ENCODE results near the gene DNAH11.
"Not testable (repeated sequence)": the region's sequence is repeated elsewhere in the genome, so short reads cannot be mapped to it uniquely, and the experiment has no call there.

DNAH11 gene, protein sequence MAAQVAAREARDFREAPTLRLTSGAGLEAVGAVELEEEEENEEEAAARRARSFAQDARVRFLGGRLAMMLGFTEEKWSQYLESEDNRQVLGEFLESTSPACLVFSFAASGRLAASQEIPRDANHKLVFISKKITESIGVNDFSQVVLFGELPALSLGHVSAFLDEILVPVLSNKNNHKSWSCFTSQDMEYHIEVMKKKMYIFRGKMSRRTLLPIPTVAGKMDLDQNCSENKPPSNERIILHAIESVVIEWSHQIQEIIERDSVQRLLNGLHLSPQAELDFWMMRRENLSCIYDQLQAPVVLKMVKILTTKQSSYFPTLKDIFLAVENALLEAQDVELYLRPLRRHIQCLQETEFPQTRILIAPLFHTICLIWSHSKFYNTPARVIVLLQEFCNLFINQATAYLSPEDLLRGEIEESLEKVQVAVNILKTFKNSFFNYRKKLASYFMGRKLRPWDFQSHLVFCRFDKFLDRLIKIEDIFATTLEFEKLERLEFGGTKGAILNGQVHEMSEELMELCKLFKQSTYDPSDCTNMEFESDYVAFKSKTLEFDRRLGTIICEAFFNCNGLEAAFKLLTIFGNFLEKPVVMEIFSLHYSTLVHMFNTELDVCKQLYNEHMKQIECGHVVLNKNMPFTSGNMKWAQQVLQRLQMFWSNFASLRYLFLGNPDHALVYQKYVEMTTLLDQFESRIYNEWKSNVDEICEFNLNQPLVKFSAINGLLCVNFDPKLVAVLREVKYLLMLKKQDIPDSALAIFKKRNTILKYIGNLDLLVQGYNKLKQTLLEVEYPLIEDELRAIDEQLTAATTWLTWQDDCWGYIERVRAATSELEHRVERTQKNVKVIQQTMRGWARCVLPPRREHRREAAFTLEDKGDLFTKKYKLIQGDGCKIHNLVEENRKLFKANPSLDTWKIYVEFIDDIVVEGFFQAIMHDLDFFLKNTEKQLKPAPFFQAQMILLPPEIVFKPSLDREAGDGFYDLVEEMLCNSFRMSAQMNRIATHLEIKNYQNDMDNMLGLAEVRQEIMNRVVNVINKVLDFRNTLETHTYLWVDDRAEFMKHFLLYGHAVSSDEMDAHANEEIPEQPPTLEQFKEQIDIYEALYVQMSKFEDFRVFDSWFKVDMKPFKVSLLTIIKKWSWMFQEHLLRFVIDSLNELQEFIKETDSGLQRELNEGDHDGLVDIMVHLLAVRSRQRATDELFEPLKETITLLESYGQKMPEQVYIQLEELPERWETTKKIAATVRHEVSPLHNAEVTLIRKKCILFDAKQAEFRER (N-terminal part only)

DNA sequence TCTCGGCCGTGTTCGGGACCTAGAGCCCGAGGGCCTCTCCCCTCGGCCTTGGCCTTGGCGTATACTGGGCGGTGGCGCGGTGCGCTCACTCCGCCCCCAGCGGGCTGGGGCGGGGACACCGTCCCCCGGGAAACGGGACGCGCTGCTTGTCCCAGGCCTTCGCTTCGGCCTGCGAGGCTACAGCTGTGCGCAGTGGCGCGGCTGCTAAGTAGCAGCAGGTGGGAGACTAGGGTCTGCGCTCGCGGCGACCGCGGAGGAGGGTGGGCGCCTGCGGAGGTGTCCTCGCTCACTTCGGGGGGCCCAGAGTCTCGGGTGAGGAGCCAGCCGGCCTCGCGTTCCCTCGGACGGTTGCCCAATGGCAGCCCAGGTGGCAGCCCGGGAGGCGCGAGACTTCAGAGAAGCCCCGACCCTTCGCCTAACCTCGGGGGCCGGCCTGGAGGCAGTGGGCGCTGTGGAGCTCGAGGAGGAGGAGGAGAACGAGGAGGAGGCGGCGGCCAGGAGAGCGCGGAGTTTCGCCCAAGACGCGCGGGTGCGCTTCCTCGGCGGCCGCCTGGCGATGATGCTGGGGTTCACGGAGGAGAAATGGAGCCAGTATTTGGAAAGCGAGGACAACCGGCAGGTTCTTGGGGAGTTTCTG lies at the start of gene DNAH11:
Gene DNAH11, plus strand, starts transcription at position 149 of the 637 bp plus-strand sequence. Its CDS starts 207 bp downstream, at position 356.
- no peak for DNase-seq

DNA sequence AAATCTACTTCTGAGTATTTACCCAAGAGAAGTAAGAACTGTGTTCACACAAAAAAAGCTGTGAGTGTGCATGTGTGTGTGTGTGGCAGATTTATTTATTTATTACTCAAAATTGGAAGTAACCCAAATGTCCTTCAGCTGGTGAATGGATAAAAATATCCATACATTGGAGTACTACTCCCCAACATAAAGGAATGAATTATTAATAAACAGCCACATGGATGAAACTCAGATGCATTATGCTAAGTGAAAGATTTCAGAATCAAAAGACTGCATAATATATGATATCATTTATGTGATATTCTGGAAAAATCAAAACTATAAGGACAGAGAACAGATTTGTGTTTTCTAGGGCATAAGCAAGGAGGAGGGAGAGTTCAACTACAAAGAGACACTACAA lies 47.1 kb upstream of the DNAH11 start:
- DNase-seq, result no peak

DNA sequence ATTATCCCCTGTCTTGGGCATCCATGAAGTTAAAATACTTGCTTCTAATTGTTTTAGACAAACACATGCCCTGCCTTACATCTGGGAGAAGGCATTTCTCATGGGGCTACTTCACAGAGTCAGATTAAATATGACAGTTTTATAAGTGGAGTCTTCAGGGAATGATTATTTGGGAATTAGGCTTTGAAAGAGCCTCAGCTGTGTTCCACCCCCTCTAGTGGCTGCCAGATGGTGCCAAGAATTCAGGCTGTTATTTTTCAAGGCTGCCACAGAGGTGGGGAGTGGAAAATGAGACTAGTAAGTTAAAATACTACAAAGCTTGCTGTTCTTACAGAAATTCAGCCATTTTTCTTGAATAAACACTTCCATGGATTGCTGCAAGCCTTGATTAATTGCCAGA lies 45.8 kb upstream of the DNAH11 start:
- DNase-seq, result no peak

DNA sequence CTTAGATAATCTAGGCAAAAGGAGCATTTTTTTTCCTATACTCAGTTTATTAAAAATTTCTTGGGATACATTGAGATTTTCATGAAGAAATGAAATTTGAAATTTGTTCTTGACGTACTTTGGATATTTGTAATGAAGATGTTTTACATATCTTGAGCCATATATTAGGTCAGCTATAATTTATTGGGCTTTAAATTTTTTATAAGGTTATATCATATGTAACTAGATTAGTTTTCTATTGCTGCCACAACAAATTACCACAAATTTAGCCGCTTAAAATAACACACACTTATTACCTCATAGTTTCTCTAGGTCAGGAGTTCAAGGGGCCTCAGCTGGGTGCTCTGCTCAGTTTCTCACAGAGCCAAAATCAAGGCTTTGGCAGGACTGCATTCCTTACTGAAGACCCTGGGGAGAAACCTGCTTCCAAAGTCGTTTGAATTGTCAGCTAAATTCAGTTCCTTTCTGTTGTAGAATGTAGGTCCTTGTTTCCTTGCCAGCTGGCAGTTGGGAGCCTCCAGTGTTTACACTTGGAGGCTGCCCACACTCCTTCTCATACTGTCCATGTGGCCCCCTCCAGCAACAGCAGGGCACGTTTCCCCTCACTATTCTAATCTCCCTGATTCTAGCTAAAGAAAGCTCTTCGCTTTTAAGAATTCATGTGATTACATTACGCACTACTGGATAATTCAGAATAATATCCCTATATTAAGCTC lies 42.6 kb upstream of the DNAH11 start:
- no peak for DNase-seq

DNA sequence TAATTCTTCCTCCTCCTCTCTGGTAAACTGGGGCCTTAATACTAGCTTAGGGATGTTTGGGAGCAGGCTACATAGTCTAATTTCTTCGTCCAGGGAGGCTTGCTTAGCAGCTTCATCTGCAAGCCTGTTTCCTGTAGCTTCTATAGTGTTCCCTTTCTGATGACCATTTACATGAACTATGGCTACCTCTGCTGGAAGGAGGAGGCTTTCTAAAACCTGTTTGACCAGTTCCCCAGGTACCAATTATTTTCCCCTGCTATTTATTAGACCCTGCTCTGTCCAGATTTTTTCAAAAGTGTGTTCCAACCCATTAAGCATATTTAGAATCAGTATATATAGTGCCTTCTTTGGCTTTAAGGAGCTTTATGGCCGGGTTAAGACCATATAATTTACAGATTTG lies 38.8 kb upstream of the DNAH11 start:
- DNase-seq, result no peak

DNA sequence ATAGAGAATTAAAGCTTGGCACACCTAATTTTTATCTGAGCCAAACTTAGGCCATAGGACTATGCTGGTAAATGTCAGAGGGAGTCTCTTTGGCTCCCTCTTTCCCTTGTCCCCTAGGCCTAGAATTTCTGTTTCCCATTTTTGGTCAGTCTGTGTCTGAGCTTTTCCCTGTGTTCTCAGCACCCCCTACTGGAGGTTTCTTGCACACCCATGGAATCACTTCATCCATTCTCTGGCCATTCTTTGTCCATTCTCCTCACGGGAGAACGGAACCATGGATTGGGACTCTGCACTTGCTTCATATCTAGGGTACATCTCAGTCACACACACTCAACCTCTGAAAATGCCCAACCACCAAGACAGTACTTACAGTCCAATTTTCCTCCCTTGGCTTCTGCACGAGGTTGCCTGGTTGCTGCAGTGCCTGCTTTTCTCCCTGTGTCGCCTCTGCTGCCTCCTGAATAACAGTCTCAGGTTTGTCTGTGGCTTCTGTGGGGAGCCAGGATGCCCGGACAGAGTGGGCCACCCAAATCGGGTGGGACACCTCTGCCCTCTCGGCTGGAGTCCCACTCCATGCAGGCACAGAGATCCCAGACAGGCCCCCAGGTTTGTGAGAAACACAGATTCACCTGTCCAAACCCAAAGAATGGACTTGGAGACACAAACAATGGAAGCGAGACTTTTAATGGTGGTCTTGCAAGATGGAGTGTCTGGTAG lies 35.1 kb upstream of the DNAH11 start:
- no peak for DNase-seq

DNA sequence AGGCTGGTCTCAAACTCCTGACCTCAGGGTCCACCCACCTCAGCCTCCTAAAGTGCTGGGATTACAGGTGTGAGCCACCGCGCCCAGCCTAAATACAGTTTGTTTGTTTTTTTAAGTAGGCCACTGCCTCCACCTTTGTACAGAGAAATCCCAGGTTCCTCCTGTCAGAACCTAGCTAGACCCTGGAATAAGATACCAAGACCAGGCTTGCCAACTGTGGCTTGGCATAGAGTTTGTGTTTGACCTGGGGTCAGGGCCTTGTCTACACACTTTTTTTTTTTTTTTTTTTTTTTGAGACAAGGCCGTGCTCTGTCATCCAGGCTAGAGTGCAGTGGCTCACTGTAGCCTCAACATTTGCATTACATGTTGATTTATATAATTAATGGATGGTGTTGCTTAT lies 34.3 kb upstream of the DNAH11 start:
- no peak for DNase-seq

DNA sequence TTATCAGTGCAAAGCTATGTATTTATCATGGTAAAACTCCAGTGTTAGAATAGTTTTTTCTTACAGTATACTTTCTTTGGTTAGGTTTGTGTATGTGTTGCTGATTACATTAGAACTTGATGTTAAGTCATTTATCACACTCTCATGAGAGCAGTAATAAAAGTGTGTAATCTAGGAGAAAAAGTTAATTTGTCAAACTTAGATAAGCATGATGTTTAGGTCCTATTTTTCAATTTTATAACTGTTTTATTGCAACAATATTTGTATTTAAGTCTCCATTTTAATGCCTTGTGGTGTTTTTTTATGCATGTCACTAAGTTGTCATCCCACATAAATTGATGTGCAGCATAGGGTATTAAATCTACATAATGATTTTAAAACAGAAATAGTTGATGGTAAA lies 28.8 kb upstream of the DNAH11 start:
- no peak for DNase-seq

DNA sequence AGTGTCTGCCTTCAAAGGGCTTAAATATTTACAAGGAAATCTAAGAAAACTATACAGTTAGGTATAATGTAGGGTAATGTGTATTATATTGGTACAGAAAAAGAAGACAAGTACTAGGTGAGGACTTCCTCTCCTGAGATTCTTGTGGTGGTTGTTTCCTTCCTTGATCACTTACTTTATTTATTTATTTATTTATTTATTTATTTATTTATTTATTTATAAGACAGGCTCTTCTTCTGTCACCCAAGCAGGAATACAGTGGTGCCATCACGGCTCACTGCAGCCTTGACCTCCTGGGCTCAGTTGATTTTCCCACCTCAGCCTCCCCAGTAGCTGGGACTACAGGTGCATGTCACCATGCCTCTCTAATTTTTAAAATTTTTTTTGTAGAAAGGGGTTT lies 18.2 kb upstream of the DNAH11 start:
- no peak for DNase-seq

DNA sequence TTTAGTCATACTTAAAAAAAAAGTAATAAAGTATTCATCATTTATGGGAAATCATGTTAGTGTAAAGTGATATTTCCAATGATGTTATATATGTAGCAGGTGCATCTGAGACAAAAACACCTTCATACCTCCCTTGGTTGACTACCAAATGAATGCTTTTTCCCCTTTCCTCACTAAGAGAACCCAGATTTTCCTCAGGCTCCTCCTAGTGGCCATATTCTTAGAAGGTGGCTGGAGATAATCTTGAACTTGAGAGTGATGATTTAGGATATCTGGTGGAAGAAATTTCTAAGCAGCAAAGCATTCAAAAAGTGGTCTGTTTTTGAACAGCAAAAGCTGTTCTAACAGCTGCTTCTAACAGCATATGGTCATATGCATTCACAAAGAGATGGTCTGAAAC lies 16.8 kb upstream of the DNAH11 start:
- DNase-seq, result no peak

DNA sequence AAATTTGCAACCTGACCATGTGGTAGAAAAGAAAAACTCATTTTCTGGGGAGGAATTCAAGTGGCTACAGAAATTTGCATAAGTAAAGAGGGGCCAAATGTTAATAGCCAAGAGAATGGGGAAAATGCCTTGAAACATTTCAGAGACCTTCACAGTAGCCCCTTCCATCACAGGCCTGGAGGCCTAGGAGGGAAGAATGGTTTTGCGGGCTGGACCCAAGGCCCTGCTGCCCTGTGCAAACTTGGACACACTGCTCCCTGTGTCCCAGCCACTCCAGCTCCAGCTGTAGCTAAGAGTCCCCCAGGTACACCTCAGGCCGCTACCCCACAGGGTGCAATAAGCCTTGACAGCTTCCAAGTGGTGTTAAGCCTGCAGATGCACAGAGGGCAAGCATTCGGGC lies 16.4 kb upstream of the DNAH11 start:
- DNase-seq, result no peak

DNA sequence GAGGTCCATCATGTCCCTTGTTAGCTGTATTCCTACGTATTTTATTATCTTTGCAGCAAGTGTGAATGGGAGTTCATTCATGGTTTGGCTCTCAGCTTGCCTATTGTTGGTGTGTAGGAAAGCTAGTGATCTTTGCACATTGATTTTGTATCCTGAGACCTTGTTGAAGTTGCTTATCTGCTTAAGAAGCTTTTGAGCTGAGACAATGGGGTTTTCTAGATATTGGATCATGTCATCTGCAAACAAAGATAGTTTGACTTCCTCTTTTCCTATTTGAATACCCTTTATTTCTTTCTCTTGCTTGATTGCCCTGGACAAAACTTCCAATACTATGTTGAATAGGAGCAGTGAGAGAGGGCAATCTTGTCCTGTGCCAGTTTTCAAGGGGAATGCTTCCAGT lies 10.4 kb upstream of the DNAH11 start:
- DNase-seq, result not testable (repeated sequence)

DNA sequence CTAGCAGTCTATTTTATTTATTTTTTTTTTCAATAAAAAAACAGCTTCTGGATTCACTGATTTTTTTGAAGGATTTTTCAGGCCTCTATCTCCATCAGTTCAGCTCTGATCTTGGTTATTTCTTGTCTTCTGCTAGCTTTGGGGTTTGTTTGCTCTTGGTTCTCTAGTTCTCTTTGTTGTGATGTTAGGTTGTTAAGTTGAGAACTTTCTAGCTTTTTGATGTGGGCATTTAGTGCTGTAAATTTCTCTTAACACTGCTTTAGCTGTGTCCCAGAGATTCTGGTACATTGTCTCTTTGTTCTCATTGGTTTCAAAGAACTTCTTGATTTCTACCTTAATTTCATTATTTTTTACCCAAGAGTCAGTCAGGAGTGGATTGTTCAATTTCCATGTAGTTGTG lies 9.2 kb upstream of the DNAH11 start:
- not testable (repeated sequence) for DNase-seq

DNA sequence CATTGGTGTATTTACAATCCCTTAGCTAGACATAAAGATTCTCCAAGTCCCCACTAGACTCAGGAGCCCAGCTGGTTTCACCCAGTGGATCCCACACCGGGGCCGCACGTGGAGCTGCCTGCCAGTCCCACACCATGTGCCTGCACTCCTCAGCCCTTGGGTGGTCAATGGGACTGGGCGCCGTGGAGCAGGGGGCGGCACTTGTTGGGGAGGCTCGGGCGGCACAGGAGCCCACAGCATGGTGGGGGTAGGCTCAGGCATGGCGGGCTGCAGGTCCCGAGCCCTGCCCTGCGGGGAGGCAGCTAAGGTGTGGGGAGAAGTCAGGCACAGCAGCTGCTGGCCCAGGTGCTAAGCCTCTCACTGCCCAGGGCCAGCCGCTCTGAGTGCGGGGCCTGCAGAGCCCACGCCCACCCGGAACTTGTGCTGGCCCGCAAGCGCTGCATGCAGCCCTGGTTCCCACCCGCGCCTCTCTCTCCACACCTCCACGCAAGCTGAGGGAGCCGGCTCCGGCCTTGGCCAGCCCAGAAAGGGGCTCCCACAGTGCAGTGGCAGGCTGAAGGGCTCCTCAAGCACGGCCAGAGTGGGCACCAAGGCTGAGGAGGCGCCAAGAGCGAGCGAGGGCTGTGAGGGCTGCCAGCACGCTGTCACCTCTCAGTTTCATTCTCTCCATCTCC lies 6.3 kb upstream of the DNAH11 start:
- not testable (repeated sequence) for DNase-seq

DNA sequence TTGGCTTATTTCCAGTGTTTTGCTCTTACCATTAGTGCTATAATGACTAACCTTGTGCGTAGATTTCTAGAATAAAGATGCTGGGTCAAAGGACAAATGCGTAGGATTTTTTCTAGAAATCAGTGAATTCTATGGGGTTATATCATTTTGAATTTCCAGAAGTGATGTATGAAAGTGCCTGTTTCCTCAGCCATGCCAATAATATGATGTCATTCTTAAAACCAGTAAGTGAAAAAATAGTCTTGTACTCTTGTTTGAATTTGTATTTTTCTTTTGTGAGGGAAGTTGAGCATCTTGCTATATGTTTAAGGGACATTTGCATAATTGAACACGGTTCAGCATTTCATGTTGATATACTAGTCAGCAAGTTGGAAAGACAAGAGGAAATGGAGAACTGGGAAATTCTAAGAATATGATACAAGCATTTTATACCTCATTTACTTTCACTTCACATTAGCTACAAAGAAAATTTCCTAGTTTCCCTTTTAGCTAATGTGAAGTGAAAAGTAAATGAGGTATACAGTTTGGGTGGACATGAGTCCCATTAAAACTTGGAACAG lies 3.8 kb upstream of the DNAH11 start:
- DNase-seq, result no peak

DNA sequence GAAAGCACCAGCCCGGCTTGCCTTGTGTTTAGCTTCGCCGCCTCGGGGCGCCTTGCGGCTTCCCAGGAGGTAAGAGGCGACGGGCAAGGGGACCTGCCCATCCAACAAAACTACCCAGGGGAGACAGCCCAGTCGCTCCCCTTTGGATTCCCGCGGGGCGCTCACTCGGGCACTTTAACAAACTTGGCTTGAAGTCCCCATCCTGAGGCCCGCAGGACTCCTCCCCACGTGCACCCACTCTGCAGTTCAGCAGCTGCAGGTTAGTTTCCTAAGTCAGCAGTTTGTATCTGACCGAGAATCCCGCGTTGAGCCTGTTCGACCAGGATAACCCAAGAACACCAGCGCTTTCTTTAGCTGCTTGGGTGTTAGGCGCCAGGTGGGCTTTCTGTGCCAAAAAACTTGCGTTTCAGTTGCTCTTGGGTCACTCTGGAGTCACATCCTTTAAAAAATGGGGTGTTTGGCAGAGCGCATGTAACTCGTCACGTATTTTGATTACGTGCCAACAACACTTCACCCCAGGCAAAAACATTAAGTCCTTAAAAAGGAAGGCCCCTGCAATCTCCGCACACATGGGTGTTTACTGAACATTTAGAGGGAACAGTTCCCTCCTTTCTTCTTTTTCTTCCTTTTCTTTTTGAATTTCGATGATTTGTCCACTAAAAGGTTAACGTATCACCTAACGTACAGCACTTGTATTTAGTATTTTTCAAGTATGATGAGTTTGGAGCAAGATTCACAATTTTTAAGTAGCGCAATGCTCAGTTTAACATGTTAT lies 876 bp downstream of the DNAH11 start:
- no peak for DNase-seq

DNA sequence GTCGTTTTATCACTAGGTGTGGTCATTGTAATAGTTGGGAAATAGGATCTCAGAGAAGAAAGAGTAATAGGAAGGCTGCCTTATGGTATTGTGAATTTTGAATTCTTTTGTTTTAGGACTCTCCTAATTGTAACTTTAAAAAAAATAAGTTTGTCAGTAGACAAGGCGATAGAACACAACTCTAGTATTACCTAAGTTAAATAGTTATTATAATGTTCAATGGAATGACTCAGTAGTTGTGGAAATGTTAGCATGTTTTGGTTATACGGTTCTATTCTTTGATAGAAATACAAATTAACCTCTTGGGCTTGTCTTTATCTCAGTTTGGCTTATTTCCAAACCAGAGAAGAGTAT lies 1.4 kb downstream of the DNAH11 start:
- DNase-seq, result no peak

DNA sequence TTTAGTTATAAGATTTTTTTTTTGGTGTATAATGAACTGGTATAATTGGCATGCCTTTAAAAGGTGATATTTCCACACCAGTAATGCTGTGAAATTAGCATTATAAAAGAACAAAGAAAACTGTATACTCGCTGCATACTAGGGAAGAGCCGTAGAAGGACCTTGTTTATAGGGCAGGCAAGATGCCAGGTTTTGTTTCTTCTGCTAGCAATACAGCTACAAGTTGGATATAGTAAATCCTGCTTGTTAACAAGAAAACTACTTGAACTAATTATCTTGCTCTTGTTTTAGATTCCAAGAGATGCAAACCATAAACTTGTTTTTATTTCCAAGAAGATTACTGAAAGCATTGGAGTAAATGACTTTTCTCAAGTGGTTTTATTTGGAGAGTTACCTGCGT lies 1.9 kb downstream of the DNAH11 start:
- no peak for DNase-seq

DNA sequence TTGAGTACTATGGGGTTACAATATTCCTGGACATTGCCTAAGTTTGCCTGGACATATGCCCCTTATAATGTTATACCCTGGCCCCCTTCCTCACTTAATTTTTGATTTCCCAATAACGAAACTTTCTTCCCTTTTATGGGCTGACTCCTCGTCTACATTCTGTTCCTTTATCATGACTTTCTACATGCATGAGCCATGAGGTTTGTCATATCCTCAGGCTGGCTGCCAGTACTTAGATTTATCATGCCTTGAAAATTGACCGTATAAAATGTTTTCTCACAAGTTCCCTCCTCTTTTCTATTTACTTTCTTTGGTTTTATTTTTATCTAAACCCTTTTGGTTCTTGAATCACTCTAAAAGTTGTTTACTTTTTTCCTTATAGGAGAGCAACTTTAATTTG lies 4.7 kb downstream of the DNAH11 start:
- no peak for DNase-seq

DNA sequence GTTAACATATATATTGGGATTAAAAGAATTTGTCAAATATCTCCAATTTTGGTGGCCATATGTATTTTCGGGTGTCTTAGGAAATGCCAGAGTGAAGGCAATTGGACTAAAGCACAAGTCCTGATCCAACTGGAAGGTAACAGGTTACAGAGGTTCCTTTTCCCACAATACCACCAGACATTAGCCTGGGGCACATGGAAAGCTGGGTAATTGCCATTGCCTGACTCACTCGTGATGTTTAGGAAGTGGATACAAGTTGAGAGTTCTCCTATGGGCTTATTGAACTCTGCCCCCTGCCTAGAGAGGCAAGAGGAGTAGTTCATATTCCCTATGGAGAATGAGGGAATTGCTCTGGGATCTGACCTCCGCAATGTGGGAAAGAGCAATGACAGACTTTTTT lies 5.7 kb downstream of the DNAH11 start:
- no peak for DNase-seq

Measured in activated T-cell treated with anti-CD3 and anti-CD28 coated beads, Interleukin-2, amount 50 U/mL, for 1 hour (primary cell).